Neutrophil (primary cell): ENCODE results near the gene RAB5IF.
A peak's percentile ranks its signal among the peaks of the same experiment; 100 is the strongest.

Experiments
- H3K27ac ChIP-seq: fragments of 200-600 bp; sonication (generic); 2 replicates; pipeline ENCODE4 v1.5.1; 2016; ENCODE audit warnings: mild to moderate bottlenecking, moderate library complexity
- H3K27me3 ChIP-seq: fragments of 200-600 bp; sonication (generic); 2 replicates; pipeline ENCODE4 v1.6.0; 2016; ENCODE audit warnings: mild to moderate bottlenecking
- H3K36me3 ChIP-seq: fragments of 200-600 bp; sonication (generic); 2 replicates; pipeline ENCODE4 v1.5.1; 2017
- H3K4me1 ChIP-seq, 2 experiments: fragments of 200-600 bp in 1 of 2; sonication (generic) in 1 of 2; 1 replicate in 1 of 2; 2 replicates in 1 of 2; pipeline versions ENCODE4 v1.5.1 to v1.6.1; 2013 to 2016; ENCODE audit warnings: low read depth in 1 of 2, low read length in 1 of 2, mild to moderate bottlenecking in 1 of 2, moderate library complexity in 1 of 2; ENCODE audit not compliant: control insufficient read depth in 1 of 2, insufficient read depth in 1 of 2
- H3K4me3 ChIP-seq, 2 experiments: fragments of 200-600 bp in 1 of 2; sonication (generic) in 1 of 2; 1 replicate in 1 of 2; 2 replicates in 1 of 2; pipeline ENCODE4 v1.5.1; 2013 to 2016; ENCODE audit warnings: low read depth in 1 of 2, low read length in 1 of 2, mild to moderate bottlenecking in 1 of 2, moderate library complexity in 1 of 2
- H3K9me3 ChIP-seq: fragments of 200-600 bp; sonication (generic); 2 replicates; pipeline ENCODE4 v1.5.1; 2016
- CTCF ChIP-seq: fragments of 200-600 bp; sonication (generic); IDR thresholded peaks from 2 replicates; pipeline ENCODE4 v1.5.1; 2016; ENCODE audit warnings: antibody characterized with exemption

Gene RAB5IF

GRCh38 chr20:36644706-36645095 lies 39.1 kb downstream of the RAB5IF start:
- peaks cover 12 to 13% of the 10 kb centered on the region in 2 experiments for H3K4me1 ChIP-seq
- no peak overlapping the region for H3K27ac ChIP-seq
- H3K36me3 ChIP-seq = no peaks in the 10 kb centered on the region
- no peaks in the 10 kb centered on the region for H3K9me3 ChIP-seq
- no peak overlapping the region for H3K4me3 ChIP-seq
- TF ChIP-seq CTCF = no peak
- H3K27me3 ChIP-seq = no peaks in the 10 kb centered on the region

GRCh38 chr20:36645353-36645752 lies 39.8 kb downstream of the RAB5IF start:
- Histone ChIP-seq H3K27ac (peak overlapping the region; percentile 72), H3K4me1 (peaks cover 12 to 13% of the 10 kb centered on the region in 2 experiments), H3K4me3 (no peak overlapping the region)

GRCh38 chr20:36645998-36646397 lies 40.4 kb downstream of the RAB5IF start, which contains the start of gene SLA2:
Gene SLA2, minus strand, starts transcription at chr20:36646196. Its CDS starts 4,861 bp downstream, at chr20:36641335.
- Histone ChIP-seq H3K27ac (peak within 1 kb of the TSS; percentile 72), H3K4me3 (peak within 1 kb of the TSS; percentile 16 to 26), H3K27me3 (no peaks in the 10 kb centered on the region), H3K4me1 (peaks cover 12 to 13% of the 10 kb centered on the region in 2 experiments), H3K36me3 (no peaks in the 10 kb centered on the region), H3K9me3 (no peaks in the 10 kb centered on the region)
- TF ChIP-seq CTCF = no peak

More at GRCh38 chr20:36645353-36645752, 39.8 kb downstream of the RAB5IF start:
- no peaks in the 10 kb centered on the region for H3K9me3 ChIP-seq
- H3K27me3 ChIP-seq = no peaks in the 10 kb centered on the region
- H3K36me3 ChIP-seq = no peaks in the 10 kb centered on the region
- no peak for TF ChIP-seq CTCF

GRCh38 chr20:36646678-36647077 lies 41.1 kb downstream of the RAB5IF start:
- Histone ChIP-seq H3K9me3 (no peaks in the 10 kb centered on the region), H3K4me3 (no peak overlapping the region), H3K27ac (peak overlapping the region; percentile 72), H3K4me1 (peaks cover 12 to 13% of the 10 kb centered on the region in 2 experiments), H3K27me3 (no peaks in the 10 kb centered on the region), H3K36me3 (peaks cover 4% of the 10 kb centered on the region)
- TF ChIP-seq CTCF = no peak

GRCh38 chr20:36647196-36648121 lies 41.9 kb downstream of the RAB5IF start:
- Histone ChIP-seq H3K4me3 (no peak overlapping the region), H3K27ac (peak overlapping the region; percentile 13), H3K36me3 (peaks cover 8% of the 10 kb centered on the region), H3K27me3 (no peaks in the 10 kb centered on the region), H3K9me3 (no peaks in the 10 kb centered on the region), H3K4me1 (peaks cover 12 to 13% of the 10 kb centered on the region in 2 experiments)
- no peak for TF ChIP-seq CTCF
